Pancreas (tissue), 10 donors: Measurements from ENCODE around the gene TRRAP. TPM values are rescaled to one million over a fixed set of nuclear protein-coding genes. Genes with fewer than 3 reads are reported as not detected.

Experiments used
- ATAC-seq, 4 donors: fragments of 200-7000 bp; cut with Tn5 transposase; one replicate each; pipeline versions ENCODE4 v1.8.0 to v1.9.1; 2020; ENCODE audit warnings: mild to moderate bottlenecking in 4 of 4, moderate library complexity in 4 of 4
- DNase-seq, 6 donors: peaks; one replicate each; pipeline ENCODE4 v3.0.0-alpha.2; 2020
- FAIRE-seq: peaks from 2 replicates; lab custom pipeline; 2012; peaks lifted over from hg19 to GRCh38; lab: Jason Lieb, UNC
- H3K27ac ChIP-seq, 4 donors: fragments of 200-600 bp; sonication (generic); 1 replicate in 3 of 4; 2 replicates in 1 of 4; pipeline versions ENCODE4 v1.5.0 to v1.8.0; 2020
- H3K27me3 ChIP-seq, 4 donors: fragments of 200-600 bp; one replicate each; pipeline ENCODE4 v1.8.0; 2021
- H3K36me3 ChIP-seq, 3 donors: fragments of 200-600 bp; sonication (generic) in 1 of 3; one replicate each; pipeline versions ENCODE4 v1.5.0 to v1.8.0; 2020 to 2021
- H3K4me1 ChIP-seq, 3 donors: fragments of 200-600 bp; one replicate each; pipeline ENCODE4 v1.8.0; 2021
- H3K4me3 ChIP-seq, 4 donors: fragments of 200-600 bp; sonication (generic) in 2 of 4; one replicate each; pipeline versions ENCODE4 v1.5.0 to v1.8.0; 2020 to 2021
- H3K9me3 ChIP-seq, 4 donors: fragments of 200-600 bp; one replicate each; pipeline ENCODE4 v1.8.0; 2021
- CTCF ChIP-seq, 4 donors: fragments of 200-600 bp; sonication (generic) in 3 of 4; IDR thresholded peaks; one replicate each; pipeline versions ENCODE4 v1.5.0 to v1.8.0; 2021; ENCODE audit warnings: antibody characterized with exemption in 4 of 4
- WGBS, 2 donors: extraction: QIAGEN DNeasy Blood & Tissue Kit; methylation state at CpG; one replicate each; pipeline ENCODE4 v1.1.7; 2013; 5-methylcytosine and 5-hydroxymethylcytosine counted together
- intact Hi-C, 3 donors: fragments of 100-400 bp; cut with DNase I; formaldehyde crosslinking; loops; one replicate each; pipeline versions ENCODE4 v1.11.1 to v1.14.2; 2022
- polyA plus RNA-seq, 2 donors: library from polyadenylated mRNA; stranded (reverse); fragments of 200-250 nt; gene quantifications; one replicate each; pipeline ENCODE4 v1.2.3, GENCODE V29; 2013
- total RNA-seq, 6 donors: library from RNA; stranded (reverse); fragmentation: NEBNext Ultra II Directional in 4 of 6; extraction: Animal tissue kit (Norgen Biotek cat#: 25700) in 4 of 6; gene quantifications; one replicate each; pipeline versions ENCODE4 v1.2.1 to v1.2.4, GENCODE V29; 2021 to 2023
- donor health status: healthy with polysubstance abuse.
- donor health status: DM: no; HTN: no; CAD: no; lungs with moderate emphysema.
- donor health status: DM: no; HTN: no; CAD: no.
- donor health status: control.
- donor health status: control.
- donor health status: Bipolar disorder and iron deficiency.
- donor health status: DM: yes; HTN: yes; CAD: no.
- donor health status: DM: no; HTN: no; CAD: no.
- donor health status: DM: no; HTN: no; CAD: no.
- donor health status: DM: yes; HTN: yes; CAD: no.

The TRRAP gene
- total RNA-seq: 10 to 100 TPM; 14.3 to 25.1 (median 15.7) TPM
- polyA plus RNA-seq: 10 to 100 TPM; 10.2 to 11.9 TPM

DNA sequence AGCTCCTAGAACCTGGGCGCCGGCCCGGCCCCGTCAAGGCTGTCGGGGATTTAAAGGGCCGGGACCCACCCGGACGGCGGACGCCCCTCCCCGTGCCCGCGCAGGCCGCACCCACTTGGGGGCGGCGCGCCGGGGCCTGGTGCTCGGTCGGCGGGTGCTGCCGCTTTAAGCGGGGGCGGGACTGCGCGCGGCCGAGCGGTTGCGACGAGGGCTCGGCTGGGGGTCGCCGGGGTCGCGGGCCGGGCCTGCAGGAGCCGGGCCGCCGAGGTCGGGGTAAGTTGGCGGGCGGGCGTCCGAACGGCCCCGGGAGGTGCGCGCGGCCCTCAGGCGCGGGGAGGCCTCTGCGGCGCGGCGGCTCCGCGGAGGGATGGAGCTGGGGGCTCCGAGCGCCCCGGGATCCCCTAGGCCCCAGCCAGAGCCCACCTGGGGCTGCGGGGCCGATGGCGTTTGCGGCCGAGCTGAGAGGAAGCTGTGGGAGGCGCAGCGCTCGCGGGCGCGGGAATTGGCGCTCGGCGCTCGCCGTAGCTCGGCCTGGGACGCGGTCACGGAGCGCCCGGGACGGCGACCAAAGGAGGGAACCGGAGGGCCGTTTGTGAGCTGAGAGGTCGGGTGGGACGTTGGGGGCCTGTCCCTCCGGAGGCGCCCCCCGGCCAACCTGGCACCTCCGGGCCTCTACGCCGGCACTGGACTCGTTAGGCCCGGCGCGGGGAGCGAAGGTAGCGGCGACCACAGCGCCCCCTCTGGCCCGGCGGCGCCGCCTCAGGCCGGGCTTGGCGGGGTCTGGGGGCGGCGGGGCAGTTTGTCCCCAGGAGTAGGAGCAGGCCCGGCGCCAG, at the start of gene TRRAP:
TSS of gene TRRAP (plus strand) at position 168 of the 833 bp plus-strand sequence. CDS start 2,619 bp downstream, outside the sequence.
- no peaks in the 10 kb centered on the region for H3K9me3 ChIP-seq
- no peak for FAIRE-seq
- intact Hi-C loops: no loop called here
- H3K27me3 ChIP-seq: no peaks in the 10 kb centered on the region
- H3K36me3 ChIP-seq: peaks cover 0 to 11% (median 0%) of the 10 kb centered on the region in 3 donors
- DNase-seq: peak; percentile 70 to 88 (median 76)
- peak within 1 kb of the TSS; percentile 97 to 100 (median 99) for H3K4me3 ChIP-seq
- TF ChIP-seq CTCF (IDR thresholded peaks at IDR 0.05): peak; percentile 90 to 96 (median 95)
- peaks cover 0 to 8% (median 6%) of the 10 kb centered on the region in 3 donors for H3K4me1 ChIP-seq
- WGBS, 2 donors: 0 to 1% methylated on average over 74 to 113 of the region's 113 CpGs
- peak within 1 kb of the TSS; percentile 91 to 94 (median 93) for H3K27ac ChIP-seq
- ATAC-seq: peak; percentile 83 to 92 (median 86)

DNA sequence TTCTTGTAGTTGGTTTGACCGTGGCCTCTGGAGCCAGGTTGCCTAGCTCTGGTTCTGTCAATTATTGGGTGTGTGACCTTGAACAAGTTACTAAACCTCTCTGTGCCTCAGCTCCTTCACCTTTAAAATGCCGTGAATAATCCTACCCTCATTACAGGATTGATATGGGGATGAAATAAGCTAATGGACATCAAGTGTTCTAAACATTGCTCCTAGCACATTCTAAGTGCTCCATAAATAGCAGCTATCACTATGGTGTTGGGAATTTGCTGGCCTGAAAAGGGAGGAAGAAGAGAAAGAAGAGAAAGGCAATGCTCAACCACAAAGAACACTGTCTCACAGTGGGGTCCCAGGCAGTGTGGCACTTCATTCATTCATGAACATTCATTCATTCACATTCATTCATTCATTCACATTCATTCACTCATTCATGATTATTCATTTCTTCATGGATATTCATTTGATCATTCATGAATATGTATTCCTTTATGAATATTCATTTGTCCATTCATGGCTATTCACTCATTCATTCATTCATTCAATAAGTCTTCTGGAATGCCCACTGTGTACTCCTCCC, 47.3 kb upstream of the TRRAP start:
- TF ChIP-seq CTCF (IDR thresholded peaks at IDR 0.05): no peak
- DNase-seq: no peak
- intact Hi-C loops: loop anchor here in 1 of 3 donors (10.0 kb wide), 1 partner anchor 86 kb away; no protein-coding TSS in a partner anchor

GRCh38 chr7:98831641-98832221, 46.6 kb upstream of the TRRAP start:
- H3K27ac ChIP-seq: no peak overlapping the region
- peak in 1 of 6 donors; percentile 38 for DNase-seq
- 76 to 78% methylated on average over 8 of the region's 8 CpGs for WGBS, 2 donors
- H3K4me3 ChIP-seq: no peak overlapping the region
- H3K9me3 ChIP-seq: no peaks in the 10 kb centered on the region
- peak in 3 of 4 donors; percentile 17 to 38 (median 36) for TF ChIP-seq CTCF (IDR thresholded peaks at IDR 0.05)
- no peaks in the 10 kb centered on the region for H3K4me1 ChIP-seq
- H3K36me3 ChIP-seq: no peaks in the 10 kb centered on the region
- intact Hi-C loops: loop anchor here in 1 of 3 donors (10.0 kb wide), 1 partner anchor 87 kb away; no protein-coding TSS in a partner anchor
- H3K27me3 ChIP-seq: no peaks in the 10 kb centered on the region
- no peak for FAIRE-seq
- ATAC-seq: no peak

More for the DNA sequence above, 47.3 kb upstream of the TRRAP start:
- Histone ChIP-seq H3K4me1 (no peaks in the 10 kb centered on the region), H3K9me3 (no peaks in the 10 kb centered on the region), H3K27ac (no peak overlapping the region), H3K4me3 (no peak overlapping the region), H3K27me3 (no peaks in the 10 kb centered on the region), H3K36me3 (no peaks in the 10 kb centered on the region)
- ATAC-seq (no peak), FAIRE-seq (no peak)
- 22% methylated on average over 2 of the region's 2 CpGs for WGBS, 2 donors

GRCh38 chr7:98833022-98833421, 45.3 kb upstream of the TRRAP start:
- WGBS, 2 donors: 85 to 93% methylated on average over 2 of the region's 2 CpGs
- no peaks in the 10 kb centered on the region for H3K27me3 ChIP-seq
- no peak for ATAC-seq
- FAIRE-seq: no peak
- no peaks in the 10 kb centered on the region for H3K36me3 ChIP-seq
- no peak overlapping the region for H3K27ac ChIP-seq
- no peak overlapping the region for H3K4me3 ChIP-seq
- no peaks in the 10 kb centered on the region for H3K4me1 ChIP-seq
- no peaks in the 10 kb centered on the region for H3K9me3 ChIP-seq
- intact Hi-C loops: loop anchor here in 1 of 3 donors (10.0 kb wide), 1 partner anchor 88 kb away; no protein-coding TSS in a partner anchor
- DNase-seq: no peak
- TF ChIP-seq CTCF (IDR thresholded peaks at IDR 0.05): no peak
